ENCODE results near the gene TACR1. TPM values are rescaled to one million over a fixed set of nuclear protein-coding genes. Genes with fewer than 3 reads are reported as not detected.

The TACR1 gene
- total RNA-seq, 1 donor: not detected

DNA sequence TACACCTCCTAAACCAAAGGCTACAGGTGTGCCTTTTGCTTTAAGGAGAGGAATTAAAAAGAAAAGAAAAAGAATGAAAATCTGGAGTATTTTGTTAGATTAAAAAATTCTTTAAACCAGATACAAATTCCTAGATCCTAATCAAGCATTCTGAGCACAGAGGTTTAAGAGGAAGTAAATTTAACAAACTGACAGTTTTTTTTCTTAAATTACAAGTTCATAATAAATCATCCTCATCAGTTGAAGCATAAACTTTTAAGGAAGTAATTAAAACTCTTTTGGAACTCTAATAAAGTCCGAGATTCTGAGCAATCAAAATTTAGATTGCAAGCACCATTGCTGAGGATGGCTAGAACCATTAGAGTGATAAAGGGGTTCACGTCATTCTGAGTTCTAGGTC lies 165.8 kb downstream of the TACR1 start:
- no peak overlapping the region for H3K4me3 ChIP-seq (ENCODE audit: low read depth, low read length)
- no peak for DNase-seq (ENCODE audit: low read depth)
- TF ChIP-seq, protein P1, sequence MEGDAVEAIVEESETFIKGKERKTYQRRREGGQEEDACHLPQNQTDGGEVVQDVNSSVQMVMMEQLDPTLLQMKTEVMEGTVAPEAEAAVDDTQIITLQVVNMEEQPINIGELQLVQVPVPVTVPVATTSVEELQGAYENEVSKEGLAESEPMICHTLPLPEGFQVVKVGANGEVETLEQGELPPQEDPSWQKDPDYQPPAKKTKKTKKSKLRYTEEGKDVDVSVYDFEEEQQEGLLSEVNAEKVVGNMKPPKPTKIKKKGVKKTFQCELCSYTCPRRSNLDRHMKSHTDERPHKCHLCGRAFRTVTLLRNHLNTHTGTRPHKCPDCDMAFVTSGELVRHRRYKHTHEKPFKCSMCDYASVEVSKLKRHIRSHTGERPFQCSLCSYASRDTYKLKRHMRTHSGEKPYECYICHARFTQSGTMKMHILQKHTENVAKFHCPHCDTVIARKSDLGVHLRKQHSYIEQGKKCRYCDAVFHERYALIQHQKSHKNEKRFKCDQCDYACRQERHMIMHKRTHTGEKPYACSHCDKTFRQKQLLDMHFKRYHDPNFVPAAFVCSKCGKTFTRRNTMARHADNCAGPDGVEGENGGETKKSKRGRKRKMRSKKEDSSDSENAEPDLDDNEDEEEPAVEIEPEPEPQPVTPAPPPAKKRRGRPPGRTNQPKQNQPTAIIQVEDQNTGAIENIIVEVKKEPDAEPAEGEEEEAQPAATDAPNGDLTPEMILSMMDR (IDR thresholded peaks at IDR 0.05; ENCODE audit: insufficient read depth, low read depth, low read length): no peak

DNA sequence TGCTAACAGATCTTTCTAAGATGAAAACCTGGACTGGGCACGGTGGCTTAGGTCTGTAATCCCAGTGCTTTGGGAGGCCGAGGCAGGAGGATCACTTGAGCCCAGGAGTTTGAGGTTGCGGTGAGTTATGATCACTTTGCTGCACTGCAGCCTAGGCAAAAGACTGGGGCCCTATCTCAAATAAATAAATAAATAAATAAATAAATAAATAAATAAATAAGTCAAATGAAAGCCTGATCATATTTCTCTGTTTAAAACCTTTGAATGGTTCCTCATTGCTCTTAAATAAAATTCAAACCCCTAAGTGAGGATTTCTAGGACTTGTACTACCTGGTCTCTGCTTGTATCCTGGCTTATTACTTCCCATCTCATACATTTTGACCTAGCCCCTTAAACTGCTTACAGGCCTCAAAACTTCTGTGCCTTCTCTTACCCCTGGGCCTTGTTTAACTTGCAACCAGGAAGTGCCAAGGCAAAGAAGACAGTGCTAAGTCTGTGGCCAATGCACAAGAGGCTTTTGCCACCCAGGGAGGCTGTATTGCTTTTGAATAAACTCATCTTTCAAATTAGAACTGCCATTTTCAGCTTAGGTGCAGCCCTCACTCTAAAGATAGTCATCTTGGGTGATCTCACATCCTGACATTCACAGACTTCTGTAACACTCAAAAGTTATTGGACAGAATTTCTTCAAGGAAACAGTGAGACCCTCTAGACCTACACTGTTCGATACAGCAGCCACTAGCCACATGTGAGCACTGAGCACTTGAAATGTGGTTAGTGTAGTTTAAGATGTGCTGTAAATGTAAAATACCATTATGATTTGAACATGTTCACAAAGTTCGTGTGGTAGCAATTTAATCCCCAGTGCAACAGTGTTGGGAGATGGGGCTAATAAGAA lies 167.2 kb downstream of the TACR1 start:
- no peak for DNase-seq (ENCODE audit: low read depth)
- TF ChIP-seq, protein P1 (IDR thresholded peaks at IDR 0.05; ENCODE audit: insufficient read depth, low read depth, low read length): no peak
- H3K4me3 ChIP-seq (ENCODE audit: low read depth, low read length): no peak overlapping the region

DNA sequence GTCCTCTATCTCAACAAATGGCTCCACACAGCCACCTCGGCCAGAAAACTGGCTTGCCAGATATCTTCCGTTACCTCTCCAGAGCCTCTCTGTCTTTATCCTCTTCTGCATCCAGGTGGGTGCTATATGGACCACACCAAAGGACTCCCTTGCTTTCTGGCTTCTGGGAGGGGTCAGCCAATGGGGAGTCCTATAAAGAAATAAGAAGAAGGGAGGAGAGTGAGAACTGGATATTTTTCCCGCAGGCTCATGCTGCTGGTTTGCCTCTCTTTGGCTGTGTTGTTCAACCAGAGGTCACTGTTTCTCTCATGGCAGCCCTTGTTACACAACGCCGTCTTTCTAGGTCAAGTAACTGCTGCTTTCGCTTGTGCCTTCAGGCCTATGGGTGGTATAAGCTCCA lies 168.1 kb downstream of the TACR1 start:
- DNase-seq (ENCODE audit: low read depth): no peak
- H3K4me3 ChIP-seq (ENCODE audit: low read depth, low read length): no peak overlapping the region
- TF ChIP-seq, protein P1 (IDR thresholded peaks at IDR 0.05; ENCODE audit: insufficient read depth, low read depth, low read length): no peak

DNA sequence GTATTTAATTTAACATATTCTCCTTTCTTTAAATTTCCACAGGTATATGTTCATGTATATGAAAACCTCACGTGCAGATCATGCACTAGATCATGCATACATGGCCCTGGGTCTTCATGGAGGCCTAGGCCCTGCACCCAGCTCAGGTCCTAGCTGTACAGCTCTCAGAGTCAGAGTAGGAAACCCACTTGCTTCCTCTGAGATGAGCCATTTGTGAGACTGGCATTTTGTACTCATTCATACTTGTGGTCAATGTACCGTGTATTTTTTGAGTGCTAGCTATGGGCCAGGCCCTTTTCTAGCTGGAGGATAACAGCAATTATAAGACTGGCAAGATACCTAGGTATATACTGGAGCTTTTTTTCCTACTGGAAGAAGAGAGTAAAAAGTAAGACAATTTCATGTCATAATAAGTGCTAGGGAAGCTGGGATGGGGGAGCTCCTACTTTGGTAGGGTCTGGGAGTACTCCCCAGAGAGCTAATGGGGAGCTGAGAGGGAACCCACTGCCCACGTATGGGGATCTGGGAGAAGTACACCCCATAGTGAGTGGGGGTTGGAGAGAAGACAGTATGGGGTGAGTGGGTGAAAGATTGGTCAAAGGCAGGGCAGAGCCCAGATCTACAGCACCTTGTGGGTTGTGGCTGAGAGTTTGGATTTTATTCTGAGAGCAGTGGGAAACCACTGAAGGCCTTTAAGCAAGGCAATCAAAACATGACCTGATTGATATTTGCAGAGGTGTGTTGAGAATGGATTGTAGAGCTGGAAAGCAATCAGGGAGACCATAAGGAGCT lies 168.9 kb downstream of the TACR1 start:
- no peak overlapping the region for H3K4me3 ChIP-seq (ENCODE audit: low read depth, low read length)
- TF ChIP-seq, protein P1 (IDR thresholded peaks at IDR 0.05; ENCODE audit: insufficient read depth, low read depth, low read length): no peak
- no peak for DNase-seq (ENCODE audit: low read depth)

DNA sequence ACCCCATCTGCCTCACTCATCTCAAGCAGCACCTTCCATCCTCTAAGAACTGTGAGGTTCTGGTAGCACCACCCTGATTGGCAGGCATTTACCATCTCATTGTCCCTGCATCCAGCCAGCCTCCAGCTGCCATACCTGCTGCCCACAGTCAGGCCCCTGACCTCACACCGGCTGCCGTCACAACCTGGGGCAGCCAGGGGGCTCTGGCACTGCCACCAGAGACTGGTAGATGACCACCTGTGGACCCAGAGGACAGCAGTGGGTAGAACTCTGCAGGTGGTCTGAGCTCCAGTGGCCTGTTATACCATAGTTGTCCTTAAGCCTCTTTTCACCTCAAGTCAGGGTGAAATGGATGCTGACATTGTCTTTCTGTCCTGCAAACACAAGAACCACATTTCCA lies 171.4 kb downstream of the TACR1 start:
- DNase-seq (ENCODE audit: low read depth): no peak
- TF ChIP-seq, protein P1 (IDR thresholded peaks at IDR 0.05; ENCODE audit: insufficient read depth, low read depth, low read length): no peak
- H3K4me3 ChIP-seq (ENCODE audit: low read depth, low read length): no peak overlapping the region

DNA sequence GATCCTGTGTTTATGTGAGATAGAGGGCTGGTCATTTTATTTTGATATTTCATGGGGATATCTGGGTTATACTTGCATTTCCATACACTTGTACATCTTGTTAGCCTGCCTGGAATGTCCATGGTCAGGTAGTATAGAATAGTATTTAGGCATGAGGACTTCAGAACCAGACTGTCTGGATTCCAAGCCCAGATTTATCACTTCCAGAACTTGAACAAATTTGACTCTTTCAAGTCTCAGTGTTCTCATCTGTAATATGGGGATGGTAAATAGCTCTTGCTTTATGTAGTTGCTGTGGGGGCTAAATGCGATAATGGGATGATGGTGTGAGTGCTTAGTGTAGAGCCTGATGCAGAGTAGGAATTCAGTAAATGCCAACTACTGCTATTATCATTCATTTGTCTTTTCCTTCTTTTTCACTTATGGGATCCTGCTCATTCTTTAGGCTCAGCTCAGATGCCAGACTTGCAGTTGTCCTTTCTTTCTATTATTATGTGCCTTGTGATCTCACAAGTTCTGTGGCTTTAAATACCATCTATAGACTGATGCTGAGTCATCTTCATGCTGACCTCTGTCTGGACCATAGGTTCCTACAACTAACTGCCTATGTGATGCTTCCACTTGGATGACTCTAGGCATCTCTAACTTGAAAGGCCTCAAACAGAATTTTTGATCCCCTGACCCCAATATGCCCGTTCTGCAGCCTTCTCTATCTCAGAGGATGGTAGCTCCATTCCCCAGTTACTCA lies 173.5 kb downstream of the TACR1 start:
- no peak for DNase-seq (ENCODE audit: low read depth)
- TF ChIP-seq, protein P1 (IDR thresholded peaks at IDR 0.05; ENCODE audit: insufficient read depth, low read depth, low read length): no peak
- H3K4me3 ChIP-seq (ENCODE audit: low read depth, low read length): no peak overlapping the region
